Measurements from ENCODE around the gene CHGA. TPM values are rescaled to one million over a fixed set of nuclear protein-coding genes. Genes with fewer than 3 reads are reported as not detected.

Gene CHGA
- total RNA-seq, 4 donors from 2014 or later, result 0.55 TPM; not detected in 3

GRCh38 chr14:92976268-92976667 lies 53.3 kb downstream of the CHGA start:
- no peak for DNase-seq (ENCODE audit: low spot score in 2 of 2)
- no peak overlapping the region for H3K4me3 ChIP-seq
- peaks cover 5% of the 10 kb centered on the region for H3K36me3 ChIP-seq
- H3K9me3 ChIP-seq, result no peaks in the 10 kb centered on the region
- H3K27me3 ChIP-seq, result no peaks in the 10 kb centered on the region
- no peak overlapping the region for H3K27ac ChIP-seq
- peaks cover 6% of the 10 kb centered on the region for H3K4me1 ChIP-seq
- TF ChIP-seq EP300 (IDR thresholded peaks at IDR 0.05), result no peak
- no peak for TF ChIP-seq POLR2A (IDR thresholded peaks at IDR 0.05)
- no peak for TF ChIP-seq CTCF (IDR thresholded peaks at IDR 0.05)
- TF ChIP-seq POLR2AphosphoS5 (IDR thresholded peaks at IDR 0.05), result no peak
- WGBS, result 96% methylated on average over 2 of the region's 2 CpGs

DNA sequence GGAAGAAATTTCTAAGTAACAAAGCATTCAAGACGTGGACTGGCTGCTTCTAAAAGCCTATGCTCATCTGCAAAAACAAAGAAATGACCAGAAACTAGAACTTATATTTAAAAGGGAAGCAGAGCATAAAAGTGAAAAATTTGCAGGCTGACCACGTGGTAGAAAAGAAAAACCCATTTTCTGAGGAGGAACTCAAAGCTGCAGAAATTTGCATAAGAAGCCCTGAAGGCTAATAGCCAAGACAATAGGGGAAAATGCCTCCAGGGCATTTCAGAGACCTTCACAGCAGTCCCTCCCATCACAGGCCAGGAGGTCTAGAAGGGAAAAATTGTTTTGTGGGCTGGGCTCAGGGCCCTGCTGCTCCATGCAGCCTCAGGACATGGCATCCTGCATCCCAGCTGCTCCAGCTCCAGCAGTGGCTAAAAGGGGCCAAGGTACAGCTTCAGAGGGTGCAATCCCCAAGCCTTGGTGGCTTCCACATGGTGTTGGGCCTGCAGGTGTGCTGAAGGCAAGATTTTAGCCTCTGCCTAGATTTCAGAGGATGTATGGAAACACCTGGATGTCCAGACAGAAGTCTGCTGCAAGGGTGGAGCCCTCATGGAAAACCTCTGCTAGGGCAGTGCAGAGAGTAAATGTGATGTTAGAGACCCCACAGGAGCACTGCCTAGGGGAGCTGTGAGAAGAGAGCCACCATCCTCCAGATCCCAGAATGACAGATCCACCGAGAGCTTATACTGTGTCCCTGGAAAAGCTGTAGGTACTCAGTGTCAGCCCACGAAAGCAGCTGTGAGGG lies 55.5 kb downstream of the CHGA start:
- DNase-seq (ENCODE audit: low spot score in 2 of 2), result no peak
- TF ChIP-seq CTCF (IDR thresholded peaks at IDR 0.05) (no peak), POLR2A (IDR thresholded peaks at IDR 0.05) (no peak), EP300 (IDR thresholded peaks at IDR 0.05) (no peak), POLR2AphosphoS5 (IDR thresholded peaks at IDR 0.05) (no peak)
- Histone ChIP-seq H3K36me3 (peaks cover 5% of the 10 kb centered on the region), H3K27ac (no peak overlapping the region), H3K4me3 (no peak overlapping the region), H3K27me3 (no peaks in the 10 kb centered on the region), H3K9me3 (no peaks in the 10 kb centered on the region), H3K4me1 (no peaks in the 10 kb centered on the region)
- WGBS, result 83% methylated on average over 2 of the region's 4 CpGs

- 93% methylated on average over 4 of the region's 4 CpGs for WGBS
- no peak for TF ChIP-seq CTCF (IDR thresholded peaks at IDR 0.05)
- TF ChIP-seq POLR2A (IDR thresholded peaks at IDR 0.05), result no peak
- TF ChIP-seq EP300 (IDR thresholded peaks at IDR 0.05), result no peak
- no peak for TF ChIP-seq POLR2AphosphoS5 (IDR thresholded peaks at IDR 0.05)
- Histone ChIP-seq H3K27me3 (no peaks in the 10 kb centered on the region), H3K9me3 (no peaks in the 10 kb centered on the region), H3K27ac (no peak overlapping the region), H3K4me3 (no peak overlapping the region), H3K36me3 (peaks cover 5% of the 10 kb centered on the region), H3K4me1 (peaks cover 5% of the 10 kb centered on the region)
- no peak for DNase-seq (ENCODE audit: low spot score in 2 of 2)
Observed at GRCh38 chr14:92980866-92981265, 57.9 kb downstream of the CHGA start.

GRCh38 chr14:92981726-92982125 lies 58.8 kb downstream of the CHGA start:
- peaks cover 2% of the 10 kb centered on the region for H3K36me3 ChIP-seq
- no peak overlapping the region for H3K27ac ChIP-seq
- 95% methylated on average over 8 of the region's 8 CpGs for WGBS
- H3K4me3 ChIP-seq, result no peak overlapping the region
- no peaks in the 10 kb centered on the region for H3K9me3 ChIP-seq
- H3K27me3 ChIP-seq, result no peaks in the 10 kb centered on the region
- no peak for TF ChIP-seq POLR2A (IDR thresholded peaks at IDR 0.05)
- DNase-seq (ENCODE audit: low spot score in 2 of 2), result no peak
- H3K4me1 ChIP-seq, result peaks cover 14% of the 10 kb centered on the region

DNA sequence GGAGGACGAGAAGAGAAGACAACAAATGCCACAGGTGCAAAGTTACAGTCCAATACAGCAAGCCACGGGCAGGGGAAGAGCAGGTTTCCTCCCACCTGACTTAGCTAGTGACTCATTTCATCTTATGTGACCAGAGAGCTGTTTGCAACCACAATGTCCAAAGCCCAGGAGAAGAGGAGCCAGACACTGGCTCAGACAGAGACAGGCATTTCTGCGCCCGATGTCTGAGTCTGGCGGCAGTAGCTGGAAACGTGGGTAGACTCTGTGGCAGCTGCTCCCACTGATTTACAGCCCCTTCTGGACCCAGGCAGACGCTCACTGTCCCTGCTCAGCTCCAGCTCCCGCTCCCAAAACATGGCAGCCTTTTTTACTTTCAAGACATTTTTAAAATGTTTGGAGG lies 60.0 kb downstream of the CHGA start:
- Histone ChIP-seq H3K4me3 (no peak overlapping the region), H3K27me3 (no peaks in the 10 kb centered on the region), H3K9me3 (no peaks in the 10 kb centered on the region), H3K36me3 (no peaks in the 10 kb centered on the region), H3K4me1 (peaks cover 26% of the 10 kb centered on the region), H3K27ac (no peak overlapping the region)
- 89% methylated on average over 8 of the region's 8 CpGs for WGBS
- no peak for TF ChIP-seq CTCF (IDR thresholded peaks at IDR 0.05)
- no peak for TF ChIP-seq POLR2AphosphoS5 (IDR thresholded peaks at IDR 0.05)
- TF ChIP-seq POLR2A (IDR thresholded peaks at IDR 0.05), result no peak
- no peak for TF ChIP-seq EP300 (IDR thresholded peaks at IDR 0.05)
- DNase-seq (ENCODE audit: low spot score in 2 of 2), result no peak
